Lower lobe of right lung (tissue), 2 donors: Measurements from ENCODE around the gene MATK. TPM values are rescaled to one million over a fixed set of nuclear protein-coding genes. Genes with fewer than 3 reads are reported as not detected.

ENCODE experiments used
- ATAC-seq, 2 donors: fragments of 200-7000 bp; cut with Tn5 transposase; one replicate each; pipeline ENCODE4 v1.9.1; 2020 to 2022; ENCODE audit warnings: mild to moderate bottlenecking in 2 of 2, moderate library complexity in 2 of 2
- DNase-seq: peaks from one replicate; pipeline ENCODE4 v3.0.0-alpha.2; 2020
- H3K27ac ChIP-seq: fragments of 200-600 bp; one replicate; pipeline ENCODE4 v1.8.0; 2022
- H3K27me3 ChIP-seq: fragments of 200-600 bp; one replicate; pipeline ENCODE4 v1.8.0; 2022; ENCODE audit warnings: low read depth
- H3K36me3 ChIP-seq: fragments of 200-600 bp; one replicate; pipeline ENCODE4 v1.8.0; 2022; ENCODE audit warnings: mild to moderate bottlenecking
- H3K4me1 ChIP-seq: fragments of 200-600 bp; one replicate; pipeline ENCODE4 v1.8.0; 2022
- H3K4me3 ChIP-seq: fragments of 200-600 bp; one replicate; pipeline ENCODE4 v1.8.0; 2022; ENCODE audit warnings: mild to moderate bottlenecking
- H3K9me3 ChIP-seq: fragments of 200-600 bp; one replicate; pipeline ENCODE4 v1.8.0; 2022
- CTCF ChIP-seq: fragments of 200-600 bp; IDR thresholded peaks from one replicate; pipeline ENCODE4 v1.8.0; 2022; ENCODE audit warnings: antibody characterized with exemption, mild to moderate bottlenecking
- intact Hi-C: fragments of 100-400 bp; cut with DNase I; formaldehyde crosslinking; loops from one replicate; pipeline ENCODE4 v1.11.0; 2022
- total RNA-seq: library from RNA; stranded (reverse); fragmentation: NEBNext Ultra II Directional; extraction: Animal tissue kit (Norgen Biotek cat#: 25700); gene quantifications from one replicate; pipeline ENCODE4 v1.2.1, GENCODE V29; 2021
- donor health status: DM: no; HTN: yes; CAD: no; lungs with severe emphysema.

Gene MATK
- total RNA-seq, 1 donor from 2014 or later, result 11.3 TPM

- Histone ChIP-seq H3K36me3 (peaks cover 34% of the 10 kb centered on the region), H3K4me3 (no peak overlapping the region), H3K9me3 (no peaks in the 10 kb centered on the region), H3K4me1 (no peaks in the 10 kb centered on the region), H3K27ac (no peak overlapping the region), H3K27me3 (no peaks in the 10 kb centered on the region)
- no peak for TF ChIP-seq CTCF
- intact Hi-C loops, result no loop called here
- no peak for ATAC-seq
- DNase-seq, result no peak
These were observed 14.9 kb downstream of the MATK start for GRCh38 chr19:3771000-3771905.

- H3K27me3 ChIP-seq, result no peaks in the 10 kb centered on the region
- H3K4me3 ChIP-seq, result no peak overlapping the region
- H3K4me1 ChIP-seq, result no peaks in the 10 kb centered on the region
- H3K27ac ChIP-seq, result no peak overlapping the region
- DNase-seq, result no peak
- no peaks in the 10 kb centered on the region for H3K9me3 ChIP-seq
- no peak for TF ChIP-seq CTCF
- no peak for ATAC-seq
- intact Hi-C loops, result no loop called here
- H3K36me3 ChIP-seq, result peaks cover 42% of the 10 kb centered on the region
These were observed 15.8 kb downstream of the MATK start for GRCh38 chr19:3770136-3770999.

- no peak overlapping the region for H3K4me3 ChIP-seq
- H3K36me3 ChIP-seq, result peaks cover 47% of the 10 kb centered on the region
- no peaks in the 10 kb centered on the region for H3K4me1 ChIP-seq
- no peak for DNase-seq
- no peaks in the 10 kb centered on the region for H3K27me3 ChIP-seq
- ATAC-seq, result no peak
- no peak overlapping the region for H3K27ac ChIP-seq
- intact Hi-C loops, result no loop called here
- no peak for TF ChIP-seq CTCF
- H3K9me3 ChIP-seq, result no peaks in the 10 kb centered on the region
These were observed 16.7 kb downstream of the MATK start for GRCh38 chr19:3769494-3769893.

GRCh38 chr19:3768748-3769099 is 17.5 kb downstream of the MATK start:
- intact Hi-C loops, result no loop called here
- Histone ChIP-seq H3K4me3 (no peak overlapping the region), H3K9me3 (no peaks in the 10 kb centered on the region), H3K4me1 (peaks cover 4% of the 10 kb centered on the region), H3K27ac (no peak overlapping the region), H3K27me3 (no peaks in the 10 kb centered on the region), H3K36me3 (peaks cover 47% of the 10 kb centered on the region)
- DNase-seq, result no peak
- TF ChIP-seq CTCF, result no peak
- ATAC-seq, result no peak

- intact Hi-C loops, result no loop called here
- Histone ChIP-seq H3K27me3 (no peaks in the 10 kb centered on the region), H3K36me3 (peaks cover 47% of the 10 kb centered on the region), H3K4me1 (peaks cover 9% of the 10 kb centered on the region), H3K4me3 (no peak overlapping the region), H3K9me3 (no peaks in the 10 kb centered on the region), H3K27ac (no peak overlapping the region)
- no peak for TF ChIP-seq CTCF
- DNase-seq, result no peak
- no peak for ATAC-seq
These were observed 18.0 kb downstream of the MATK start for GRCh38 chr19:3768015-3768747.
